Amniotic stem cell (primary cell): Measurements from ENCODE around the gene SULF2.

Experiments
- DNase-seq: peaks from one replicate; lab custom pipeline; 2025; lab: John Stamatoyannopoulos, UW

Gene SULF2

GRCh38 chr20:47668313-47669151, 116.7 kb downstream of the SULF2 start:
- DNase-seq = no peak

GRCh38 chr20:47667531-47668312, 117.6 kb downstream of the SULF2 start:
- DNase-seq = no peak

GRCh38 chr20:47667086-47667485, 118.2 kb downstream of the SULF2 start:
- DNase-seq = no peak

- no peak for DNase-seq
These were observed 119.0 kb downstream of the SULF2 start for GRCh38 chr20:47666304-47666703.

GRCh38 chr20:47665221-47665991, 119.9 kb downstream of the SULF2 start:
- no peak for DNase-seq

- DNase-seq = no peak
These were observed 120.5 kb downstream of the SULF2 start for GRCh38 chr20:47664744-47665143.

GRCh38 chr20:47664068-47664437, 121.2 kb downstream of the SULF2 start:
- DNase-seq = no peak

GRCh38 chr20:47663354-47664067, 121.8 kb downstream of the SULF2 start:
- DNase-seq = no peak

- no peak for DNase-seq
These were observed 122.6 kb downstream of the SULF2 start for GRCh38 chr20:47662483-47663353.

GRCh38 chr20:47661714-47662113, 123.6 kb downstream of the SULF2 start:
- no peak for DNase-seq

- DNase-seq = no peak
These were observed 124.1 kb downstream of the SULF2 start for GRCh38 chr20:47660983-47661700.

- no peak for DNase-seq
These were observed 124.7 kb downstream of the SULF2 start for GRCh38 chr20:47660602-47660905.

- DNase-seq = no peak
These were observed 125.2 kb downstream of the SULF2 start for GRCh38 chr20:47659904-47660601.

- no peak for DNase-seq
These were observed 129.0 kb downstream of the SULF2 start for GRCh38 chr20:47656318-47656717.

GRCh38 chr20:47655635-47656034, 129.6 kb downstream of the SULF2 start:
- DNase-seq = no peak

- DNase-seq = no peak
These were observed 130.9 kb downstream of the SULF2 start for GRCh38 chr20:47654370-47654769.

- DNase-seq = no peak
These were observed 131.4 kb downstream of the SULF2 start for GRCh38 chr20:47653869-47654268.

GRCh38 chr20:47652794-47653193, 132.5 kb downstream of the SULF2 start:
- DNase-seq = no peak

- DNase-seq = no peak
These were observed 133.0 kb downstream of the SULF2 start for GRCh38 chr20:47652301-47652700.

GRCh38 chr20:47648943-47649342, 136.3 kb downstream of the SULF2 start:
- DNase-seq = no peak
